Metanephros (tissue), 1 donor: ENCODE measurements around the gene FIGN. TPM values are rescaled to one million over a fixed set of nuclear protein-coding genes. Genes with fewer than 3 reads are reported as not detected.

Experiments used
- total RNA-seq: library from RNA; depleted of rRNA; stranded (reverse); fragments of >200 nt; gene quantifications from one replicate; pipeline ENCODE4 v1.2.3, GENCODE V29; 2014

Gene FIGN, protein sequence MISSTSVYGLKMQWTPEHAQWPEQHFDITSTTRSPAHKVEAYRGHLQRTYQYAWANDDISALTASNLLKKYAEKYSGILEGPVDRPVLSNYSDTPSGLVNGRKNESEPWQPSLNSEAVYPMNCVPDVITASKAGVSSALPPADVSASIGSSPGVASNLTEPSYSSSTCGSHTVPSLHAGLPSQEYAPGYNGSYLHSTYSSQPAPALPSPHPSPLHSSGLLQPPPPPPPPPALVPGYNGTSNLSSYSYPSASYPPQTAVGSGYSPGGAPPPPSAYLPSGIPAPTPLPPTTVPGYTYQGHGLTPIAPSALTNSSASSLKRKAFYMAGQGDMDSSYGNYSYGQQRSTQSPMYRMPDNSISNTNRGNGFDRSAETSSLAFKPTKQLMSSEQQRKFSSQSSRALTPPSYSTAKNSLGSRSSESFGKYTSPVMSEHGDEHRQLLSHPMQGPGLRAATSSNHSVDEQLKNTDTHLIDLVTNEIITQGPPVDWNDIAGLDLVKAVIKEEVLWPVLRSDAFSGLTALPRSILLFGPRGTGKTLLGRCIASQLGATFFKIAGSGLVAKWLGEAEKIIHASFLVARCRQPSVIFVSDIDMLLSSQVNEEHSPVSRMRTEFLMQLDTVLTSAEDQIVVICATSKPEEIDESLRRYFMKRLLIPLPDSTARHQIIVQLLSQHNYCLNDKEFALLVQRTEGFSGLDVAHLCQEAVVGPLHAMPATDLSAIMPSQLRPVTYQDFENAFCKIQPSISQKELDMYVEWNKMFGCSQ
- 6.1 TPM for total RNA-seq

DNA sequence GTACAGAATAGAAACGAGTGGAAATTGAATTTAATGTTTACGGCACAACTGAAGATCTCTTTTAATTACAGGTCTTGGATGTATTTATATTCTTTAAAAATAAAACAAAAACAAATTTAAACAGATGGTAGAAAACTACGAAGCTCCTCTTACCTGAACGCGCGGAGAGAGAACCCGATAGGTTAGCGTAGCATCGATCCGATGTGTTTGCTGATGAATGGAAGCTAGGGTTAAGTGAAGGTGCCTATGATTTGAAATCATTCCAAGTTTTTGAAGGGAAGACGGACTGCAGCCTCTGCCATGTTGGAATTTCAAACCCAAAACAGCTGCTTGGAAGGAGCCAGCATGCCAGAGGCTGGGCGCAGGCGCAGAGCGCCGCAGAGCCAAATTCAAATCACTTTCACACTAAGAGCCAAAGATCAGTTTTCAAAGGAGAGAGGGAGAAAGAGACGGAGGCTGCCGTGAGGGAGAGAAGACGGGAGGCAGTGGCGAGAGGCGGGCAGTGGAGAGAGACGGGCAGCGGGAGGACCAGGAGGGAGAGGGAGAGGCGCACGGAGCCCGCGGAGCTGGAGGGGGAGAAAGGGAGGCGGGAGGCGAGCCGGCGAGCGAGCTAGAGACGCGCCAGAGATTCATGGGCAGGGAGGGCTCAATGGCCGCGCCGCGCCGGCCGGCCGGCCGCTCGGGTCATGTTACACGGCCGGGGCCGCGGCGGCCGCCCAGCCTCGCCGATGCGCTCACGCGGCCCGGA lies at the start of gene FIGN:
TSS of gene FIGN (minus strand) at position 324 of the 748 bp plus-strand sequence. CDS start 1,081 bp downstream, outside the sequence.

